Smooth muscle cell (in vitro differentiated cells): Measurements from ENCODE around the gene TVP23C. TPM values are rescaled to one million over a fixed set of nuclear protein-coding genes. Genes with fewer than 3 reads are reported as not detected.

Experiments
- DNase-seq: peaks from one replicate; lab custom pipeline; 2025; ENCODE audit not compliant: unreplicated experiment; lab: John Stamatoyannopoulos, UW
- H2AFZ ChIP-seq: fragments of 200-600 bp; sonication (generic); 2 replicates; pipeline ENCODE4 v1.6.0; 2016; ENCODE audit warnings: antibody characterized with exemption, low read depth, mild to moderate bottlenecking
- H3F3A ChIP-seq: fragments of 200-600 bp; sonication (generic); 2 replicates; pipeline ENCODE4 v1.6.0; 2017; ENCODE audit warnings: antibody characterized with exemption, low read depth
- H3K27ac ChIP-seq: fragments of 200-600 bp; sonication (generic); 2 replicates; pipeline ENCODE4 v1.5.1; 2016; ENCODE audit warnings: low read depth, mild to moderate bottlenecking
- H3K27me3 ChIP-seq: fragments of 200-600 bp; sonication (generic); 2 replicates; pipeline ENCODE4 v1.6.1; 2016; ENCODE audit warnings: low read depth, mild to moderate bottlenecking
- H3K36me3 ChIP-seq: fragments of 200-600 bp; sonication (generic); 2 replicates; pipeline ENCODE4 v1.5.1; 2016; ENCODE audit warnings: low read depth
- H3K4me1 ChIP-seq: fragments of 200-600 bp; sonication (generic); 2 replicates; pipeline ENCODE4 v1.5.1; 2016; ENCODE audit warnings: low read depth
- H3K4me2 ChIP-seq: fragments of 200-600 bp; sonication (generic); 2 replicates; pipeline ENCODE4 v1.6.0; 2016; ENCODE audit warnings: mild to moderate bottlenecking
- H3K4me3 ChIP-seq: fragments of 200-600 bp; sonication (generic); 2 replicates; pipeline ENCODE4 v1.5.1; 2016; ENCODE audit warnings: mild to moderate bottlenecking
- H3K79me2 ChIP-seq: fragments of 200-600 bp; sonication (generic); 2 replicates; pipeline ENCODE4 v1.6.0; 2016; ENCODE audit warnings: low read depth, mild to moderate bottlenecking
- H3K9ac ChIP-seq: fragments of 200-600 bp; sonication (generic); 2 replicates; pipeline ENCODE4 v1.6.0; 2016; ENCODE audit warnings: low read depth
- H3K9me3 ChIP-seq: fragments of 200-600 bp; sonication (generic); replicated peaks from 2 replicates; pipeline ENCODE4 v1.5.1; 2016; ENCODE audit warnings: low read depth
- H4K20me1 ChIP-seq: fragments of 200-600 bp; sonication (generic); 2 replicates; pipeline ENCODE4 v1.6.0; 2016; ENCODE audit warnings: low read depth
- CTCF ChIP-seq: fragments of 200-600 bp; sonication (generic); IDR thresholded peaks from 2 replicates; pipeline ENCODE4 v1.5.1; 2017; ENCODE audit warnings: borderline replicate concordance, mild to moderate bottlenecking, antibody characterized with exemption; ENCODE audit not compliant: insufficient read depth, poor library complexity, severe bottlenecking
- WGBS: methylation state at CpG from one replicate; pipeline ENCODE4 v1.1.7; 2016; ENCODE audit warnings: low lambda C conversion rate; 5-methylcytosine and 5-hydroxymethylcytosine counted together
- polyA plus RNA-seq: library from polyadenylated mRNA; unstranded; fragments of >200 nt; fragmentation: Nextera tagmentation; extraction: Ambion mirVana; gene quantifications from 2 replicates; pipeline ENCODE4 v1.2.1, GENCODE V29; 2016
- total RNA-seq: library from RNA; depleted of rRNA; stranded (reverse); fragments of >200 nt; gene quantifications from 2 replicates; pipeline ENCODE4 v1.2.3, GENCODE V29; 2014

The TVP23C gene
- total and polyA plus RNA-seq, 2 experiments from 2014 or later, result 10.0 to 52.5 TPM

- no peak overlapping the region for H3K4me2 ChIP-seq
- H3K9ac ChIP-seq, result no peak overlapping the region
- H3K36me3 ChIP-seq, result no peaks in the 10 kb centered on the region
- H3K27me3 ChIP-seq, result no peaks in the 10 kb centered on the region
- no peaks in the 10 kb centered on the region for H4K20me1 ChIP-seq
- 92% methylated on average over 11 of the region's 11 CpGs for WGBS
- no peak for TF ChIP-seq CTCF
- no peak for DNase-seq
- no peaks in the 10 kb centered on the region for H3K79me2 ChIP-seq
- H3K4me3 ChIP-seq, result no peak overlapping the region
- no peaks in the 10 kb centered on the region for H3F3A ChIP-seq
- no peak overlapping the region for H3K27ac ChIP-seq
- no peak overlapping the region for H2AFZ ChIP-seq
- H3K9me3 ChIP-seq, result no peaks in the 10 kb centered on the region
- H3K4me1 ChIP-seq, result peaks cover 5% of the 10 kb centered on the region
Observed at GRCh38 chr17:15464231-15464985, 98.9 kb downstream of the TVP23C start.

GRCh38 chr17:15462976-15463772, 100.1 kb downstream of the TVP23C start:
- H3K4me2 ChIP-seq, result peak overlapping the region; percentile 4
- no peak overlapping the region for H3K4me3 ChIP-seq
- no peak for TF ChIP-seq CTCF
- no peaks in the 10 kb centered on the region for H3K9me3 ChIP-seq
- no peak overlapping the region for H3K9ac ChIP-seq
- no peak for DNase-seq
- peaks cover 5% of the 10 kb centered on the region for H3K4me1 ChIP-seq
- no peaks in the 10 kb centered on the region for H4K20me1 ChIP-seq
- no peaks in the 10 kb centered on the region for H3K79me2 ChIP-seq
- no peak overlapping the region for H3K27ac ChIP-seq
- H2AFZ ChIP-seq, result no peak overlapping the region
- 56% methylated on average over 11 of the region's 11 CpGs for WGBS
- no peaks in the 10 kb centered on the region for H3F3A ChIP-seq
- no peaks in the 10 kb centered on the region for H3K36me3 ChIP-seq
- no peaks in the 10 kb centered on the region for H3K27me3 ChIP-seq

- Histone ChIP-seq H3K9ac (peak overlapping the region; percentile 3), H3K4me1 (no peaks in the 10 kb centered on the region), H3K4me3 (no peak overlapping the region), H2AFZ (no peak overlapping the region), H3K27me3 (no peaks in the 10 kb centered on the region), H4K20me1 (no peaks in the 10 kb centered on the region), H3K27ac (peak overlapping the region; percentile 11), H3K9me3 (no peaks in the 10 kb centered on the region), H3K79me2 (no peaks in the 10 kb centered on the region), H3F3A (no peaks in the 10 kb centered on the region), H3K4me2 (peak overlapping the region; percentile 52), H3K36me3 (no peaks in the 10 kb centered on the region)
- no peak for DNase-seq
- no peak for TF ChIP-seq CTCF
- WGBS, result 62% methylated on average over 7 of the region's 7 CpGs
Observed at GRCh38 chr17:15457723-15458094, 105.6 kb downstream of the TVP23C start.
